IMR-90 (cell line): ENCODE results near the gene USP24. TPM values are rescaled to one million over a fixed set of nuclear protein-coding genes. Genes with fewer than 3 reads are reported as not detected.

Source experiments
- ATAC-seq: fragments of 200-7000 bp; cut with Tn5 transposase; 2 replicates; pipeline ENCODE4 v1.9.1; 2020; ENCODE audit warnings: low read depth, mild to moderate bottlenecking, moderate library complexity
- BruUV-seq: library from RNA; stranded (reverse); fragments of 400-500 nt; replicated peaks from 2 replicates; lab custom pipeline; 2021; lab: Mats Ljungman, UMichigan
- CTCF ChIA-PET: fragments of 300-600 bp; formaldehyde crosslinking; extraction: SDS; loops from one replicate; lab custom pipeline; 2021; ENCODE audit warnings: antibody characterized with exemption; lab: Yijun Ruan, JAX
- POLR2A ChIA-PET: fragments of 300-600 bp; sonication (Branson Sonifier 250); formaldehyde crosslinking; loops from one replicate; lab custom pipeline; 2022; ENCODE audit warnings: antibody characterized with exemption; ENCODE audit not compliant: unreplicated experiment; lab: Charles Lee
- DNase-seq: peaks from one replicate; pipeline ENCODE4 v3.0.0; 2013
- H2AFZ ChIP-seq: replicated peaks from 2 replicates; pipeline ENCODE3; 2013; ENCODE audit warnings: low read length, mild to moderate bottlenecking; ENCODE audit not compliant: poor library complexity
- H2AK5ac ChIP-seq: 2 replicates; pipeline ENCODE4 v1.6.1; 2013; ENCODE audit warnings: low read depth, low read length, inconsistent platforms
- H2AK9ac ChIP-seq: replicated peaks from 2 replicates; pipeline ENCODE3; 2013; ENCODE audit warnings: mild to moderate bottlenecking, low read depth, low read length, moderate library complexity; ENCODE audit not compliant: poor library complexity
- H2BK120ac ChIP-seq: 2 replicates; pipeline ENCODE4 v1.6.1; 2013; ENCODE audit warnings: low read depth, low read length, inconsistent platforms
- H2BK15ac ChIP-seq: 3 replicates; pipeline ENCODE4 v1.6.1; 2013; ENCODE audit warnings: low read depth, low read length, inconsistent platforms
- H2BK20ac ChIP-seq: 2 replicates; pipeline ENCODE4 v1.6.1; 2013; ENCODE audit warnings: low read depth, mild to moderate bottlenecking, inconsistent platforms, low read length, moderate library complexity
- H2BK5ac ChIP-seq: 2 replicates; pipeline ENCODE4 v1.6.1; 2013; ENCODE audit warnings: mild to moderate bottlenecking, low read depth, low read length, inconsistent platforms; ENCODE audit not compliant: poor library complexity, severe bottlenecking
- H3K14ac ChIP-seq: replicated peaks from 2 replicates; pipeline ENCODE4 v1.6.1; 2013; ENCODE audit warnings: low read depth, low read length, inconsistent platforms
- H3K18ac ChIP-seq: 2 replicates; pipeline ENCODE4 v1.6.1; 2013; ENCODE audit warnings: low read depth, low read length, control low read depth
- H3K23ac ChIP-seq: 2 replicates; pipeline ENCODE4 v1.6.1; 2013; ENCODE audit warnings: low read depth, low read length, inconsistent platforms
- H3K27ac ChIP-seq: 2 replicates; pipeline ENCODE4 v1.5.1; 2013; ENCODE audit warnings: mild to moderate bottlenecking, control low read depth, low read length; ENCODE audit not compliant: insufficient read depth
- H3K27me3 ChIP-seq: 2 replicates; pipeline ENCODE4 v1.6.1; 2013; ENCODE audit warnings: low read length; ENCODE audit not compliant: control insufficient read depth, insufficient read depth
- H3K36me3 ChIP-seq: 2 replicates; pipeline ENCODE4 v1.6.1; 2013; ENCODE audit warnings: low read length, mixed read lengths; ENCODE audit not compliant: control insufficient read depth, insufficient read depth
- H3K4ac ChIP-seq: 2 replicates; pipeline ENCODE4 v1.6.1; 2013; ENCODE audit warnings: low read depth, low read length, inconsistent platforms
- H3K4me1 ChIP-seq: 2 replicates; pipeline ENCODE4 v1.6.1; 2013; ENCODE audit warnings: low read length, mixed read lengths; ENCODE audit not compliant: control insufficient read depth, insufficient read depth
- H3K4me2 ChIP-seq: 2 replicates; pipeline ENCODE4 v1.6.1; 2013; ENCODE audit warnings: low read depth, mild to moderate bottlenecking, control low read depth, low read length, moderate library complexity
- H3K4me3 ChIP-seq: 2 replicates; pipeline ENCODE4 v1.5.1; 2013; ENCODE audit warnings: low read depth, mild to moderate bottlenecking, control low read depth, low read length, moderate library complexity; ENCODE audit not compliant: insufficient read depth
- H3K56ac ChIP-seq: 2 replicates; pipeline ENCODE4 v1.6.1; 2013; ENCODE audit warnings: low read length, inconsistent platforms; ENCODE audit not compliant: insufficient read depth; ENCODE audit errors: extremely low read depth
- H3K79me1 ChIP-seq, 2 experiments: 2 replicates each; pipeline ENCODE4 v1.6.1; 2013; ENCODE audit warnings: low read length in 2 of 2, inconsistent platforms in 1 of 2, low read depth in 1 of 2
- H3K9ac ChIP-seq: 2 replicates; pipeline ENCODE4 v1.6.1; 2013; ENCODE audit warnings: low read depth, low read length, control low read depth
- H3K9me1 ChIP-seq: 2 replicates; pipeline ENCODE4 v1.6.1; 2013; ENCODE audit warnings: low read length, inconsistent platforms; ENCODE audit not compliant: insufficient read depth
- H3K9me3 ChIP-seq: 2 replicates; pipeline ENCODE4 v1.6.1; 2013; ENCODE audit warnings: low read length; ENCODE audit not compliant: control insufficient read depth, insufficient read depth
- H4K20me1 ChIP-seq: 2 replicates; pipeline ENCODE4 v1.6.1; 2013; ENCODE audit warnings: low read length, inconsistent platforms; ENCODE audit not compliant: insufficient read depth
- H4K5ac ChIP-seq: 2 replicates; pipeline ENCODE4 v1.6.1; 2013; ENCODE audit warnings: mild to moderate bottlenecking, low read depth, low read length, control low read depth
- H4K8ac ChIP-seq, 2 experiments: 2 replicates each; pipeline ENCODE4 v1.6.1; 2013; ENCODE audit warnings: low read depth in 2 of 2, low read length in 2 of 2, control low read depth in 1 of 2, inconsistent platforms in 1 of 2
- H4K91ac ChIP-seq: 2 replicates; pipeline ENCODE4 v1.6.1; 2013; ENCODE audit warnings: low read depth, low read length, inconsistent platforms; ENCODE audit not compliant: insufficient read depth
- BHLHE40 ChIP-seq: fragments of 150-350 bp; IDR thresholded peaks from 2 replicates; pipeline ENCODE4 v1.6.1; 2016; ENCODE audit warnings: mild to moderate bottlenecking, low read depth, low read length
- CEBPB ChIP-seq: IDR thresholded peaks from 2 replicates; pipeline ENCODE4 v1.6.1; 2012; ENCODE audit warnings: low read depth, low read length, improper control_type of control experiment
- ELK1 ChIP-seq: fragments of 150-350 bp; IDR thresholded peaks from 2 replicates; pipeline ENCODE4 v1.6.1; 2016; ENCODE audit warnings: low read depth, mild to moderate bottlenecking, low read length, moderate library complexity, borderline replicate concordance
- FOS ChIP-seq: fragments of 150-350 bp; IDR thresholded peaks from 2 replicates; pipeline ENCODE4 v1.6.1; 2016; ENCODE audit warnings: low read depth, low read length
- MAZ ChIP-seq: IDR thresholded peaks from 2 replicates; pipeline ENCODE4 v1.6.1; 2012; ENCODE audit warnings: low read depth, mild to moderate bottlenecking, low read length, improper control_type of control experiment, moderate library complexity, borderline replicate concordance
- MXI1 ChIP-seq: IDR thresholded peaks from 2 replicates; pipeline ENCODE4 v1.6.1; 2012; ENCODE audit warnings: low read depth, mild to moderate bottlenecking, low read length, moderate library complexity, borderline replicate concordance
- RFX5 ChIP-seq: IDR thresholded peaks from 2 replicates; pipeline ENCODE4 v1.8.0; 2012; ENCODE audit warnings: low read depth, mild to moderate bottlenecking, low read length, moderate library complexity
- SMC3 ChIP-seq: fragments of 150-350 bp; IDR thresholded peaks from 2 replicates; pipeline ENCODE4 v1.6.1; 2016; ENCODE audit warnings: low read depth, mild to moderate bottlenecking, antibody characterized with exemption, low read length, moderate library complexity
- WGBS, 2 experiments: methylation state at CpG; one replicate each; pipeline versions ENCODE4 v1.1.5 to v1.1.7; 2013; ENCODE audit warnings: missing lambda C conversion rate in 2 of 2; ENCODE audit not compliant: insufficient read length in 1 of 2; ENCODE audit errors: extremely low coverage in 2 of 2; 5-methylcytosine and 5-hydroxymethylcytosine counted together
- dilution Hi-C: fragments of 300-500 bp; cut with HindIII; formaldehyde crosslinking; loops from one replicate; pipeline ENCODE4 v1.14.3; 2018; ENCODE audit warnings: low sequenced_read_pairs; ENCODE audit not compliant: unreplicated experiment
- in situ Hi-C: fragments of 300-500 bp; cut with MboI; formaldehyde crosslinking; loops from 3 replicates; pipeline ENCODE4 v1.14.3; 2019; ENCODE audit warnings: low sequenced_read_pairs, inconsistent platforms, mixed read lengths
- intact Hi-C: fragments of 100-400 bp; cut with micrococcal nuclease; formaldehyde crosslinking; loops from 2 replicates; pipeline ENCODE4 v1.10.0; 2022
- polyA plus RNA-seq, 3 experiments: library from polyadenylated mRNA; depleted of rRNA; stranded (reverse); fragments of >200 nt; gene quantifications; 2 replicates each; pipeline ENCODE4 v1.2.3, GENCODE V29; 2012; ENCODE audit warnings: low replicate concordance in 1 of 3
- total RNA-seq: library from RNA; depleted of rRNA; stranded (reverse); fragments of >200 nt; gene quantifications from 2 replicates; pipeline ENCODE4 v1.2.3, GENCODE V29; 2012

Gene USP24
- total and polyA plus RNA-seq, 2 of the 4 experiments (the other 2 are of a cell fraction) = 8.4 to 36.7 TPM

DNA sequence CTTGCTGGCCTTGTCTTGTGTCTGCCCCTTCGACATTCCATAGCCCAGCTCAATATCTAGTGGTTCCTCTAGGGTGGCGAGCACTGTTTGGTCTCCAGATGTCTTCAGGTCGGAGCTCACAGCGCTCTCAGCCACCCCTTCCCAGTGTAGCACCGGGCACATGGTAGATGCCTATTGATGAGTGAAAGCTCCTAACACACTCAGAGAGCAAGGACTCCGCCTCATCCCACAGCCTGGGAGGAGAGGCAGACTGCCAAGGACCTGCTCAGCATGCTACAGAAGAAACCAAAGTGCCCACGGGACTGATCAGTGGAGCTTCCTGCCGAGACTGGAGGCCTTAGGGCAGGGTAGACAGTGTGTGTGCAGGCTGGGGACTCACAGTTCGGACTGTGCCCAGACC is 164.9 kb downstream of the USP24 start (continued):
- TF ChIP-seq MAZ = no peak

DNA sequence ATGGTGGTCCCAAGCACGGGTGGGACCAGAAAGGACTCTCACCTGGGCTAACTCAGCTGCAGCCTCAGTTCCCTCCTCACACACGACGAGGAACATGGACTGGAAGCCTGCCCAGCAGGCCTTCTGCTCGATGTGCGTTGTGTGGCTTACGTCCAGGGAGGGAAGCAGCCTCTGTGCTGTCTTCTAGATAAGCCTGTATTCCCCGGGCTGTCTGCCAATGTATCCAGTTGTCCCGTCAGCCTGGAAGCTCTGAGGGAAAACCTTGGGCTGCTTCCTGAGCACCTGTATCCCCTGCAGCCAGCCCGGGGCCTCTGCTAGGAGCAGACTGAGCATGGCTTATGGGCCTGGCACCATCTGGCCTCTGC is 165.3 kb downstream of the USP24 start:
- Histone ChIP-seq H3K4ac (no peak overlapping the region), H4K20me1 (no peaks in the 10 kb centered on the region), H3K56ac (no peak overlapping the region), H3K4me2 (no peak overlapping the region), H4K8ac (no peak overlapping the region), H3K4me3 (no peak overlapping the region), H2AK9ac (no peak overlapping the region), H4K91ac (no peak overlapping the region), H3K27ac (no peak overlapping the region), H2AK5ac (no peak overlapping the region), H3K27me3 (peaks cover 43% of the 10 kb centered on the region), H2BK20ac (no peak overlapping the region), H3K9ac (no peak overlapping the region), H2BK120ac (no peak overlapping the region), H3K79me1 (no peaks in the 10 kb centered on the region), H3K18ac (no peak overlapping the region), H2AFZ (no peak overlapping the region), H3K23ac (no peak overlapping the region), H2BK15ac (no peak overlapping the region), H3K9me3 (no peaks in the 10 kb centered on the region), H4K5ac (no peak overlapping the region), H3K4me1 (no peaks in the 10 kb centered on the region), H3K36me3 (no peaks in the 10 kb centered on the region), H2BK5ac (no peak overlapping the region), H3K14ac (no peak overlapping the region), H3K9me1 (no peaks in the 10 kb centered on the region)
- DNase-seq = peak; percentile 58
- ATAC-seq = no peak; the same call in none of the 2 replicates
- intact Hi-C loops = no loop called here
- ChIA-PET POLR2A (no interaction called here), CTCF (no interaction called here)
- no TSS peak for BruUV-seq
- no peak for TF ChIP-seq RFX5
- TF ChIP-seq CEBPB = no peak
- no peak for TF ChIP-seq FOS
- TF ChIP-seq BHLHE40 = no peak
- TF ChIP-seq ELK1 = no peak
- TF ChIP-seq SMC3 = no peak
- no peak for TF ChIP-seq MXI1
- whole genome bisulfite sequencing, 2 experiments = 25% methylated on average over 5 of the region's 9 CpGs; no CpG with 5 or more reads in 1 of the 2 experiments
- dilution Hi-C loops = no loop called here
- in situ Hi-C loops = no loop called here
